ENCODE results near the gene GALNT14. TPM values are rescaled to one million over a fixed set of nuclear protein-coding genes. Genes with fewer than 3 reads are reported as not detected.
A peak's percentile ranks its signal among the peaks of the same experiment; 100 is the strongest.

Gene GALNT14
- total and polyA plus RNA-seq, 8 donors, result 1.9 to 9.1 (median 2.8) TPM

- H3K27ac ChIP-seq, result no peak overlapping the region
- ATAC-seq (peak in 2 of 4 donors; percentile 30 to 77), DNase-seq (peak in 1 of 6 donors; percentile 9), FAIRE-seq (no peak)
- H3K4me3 ChIP-seq, result no peak overlapping the region
- intact Hi-C loops (cut with DNase I), result no loop called here
- H3K27me3 ChIP-seq, result no peaks in the 10 kb centered on the region
- H3K4me1 ChIP-seq, result no peaks in the 10 kb centered on the region
- 57 to 61% methylated on average over 7 of the region's 7 CpGs for WGBS, 2 donors
- no peaks in the 10 kb centered on the region for H3K36me3 ChIP-seq
- no peak for TF ChIP-seq CTCF (IDR thresholded peaks at IDR 0.05)
- H3K9me3 ChIP-seq, result no peaks in the 10 kb centered on the region
Measured at GRCh38 chr2:31075431-31075830, 62.8 kb downstream of the GALNT14 start.

- H3K4me1 ChIP-seq, result no peaks in the 10 kb centered on the region
- no peak for ATAC-seq
- H3K27me3 ChIP-seq, result no peaks in the 10 kb centered on the region
- no peak for TF ChIP-seq CTCF (IDR thresholded peaks at IDR 0.05)
- FAIRE-seq, result no peak
- no peak overlapping the region for H3K27ac ChIP-seq
- no peaks in the 10 kb centered on the region for H3K36me3 ChIP-seq
- intact Hi-C loops (cut with DNase I), result no loop called here
- WGBS, 2 donors, result 67 to 79% methylated on average over 6 of the region's 6 CpGs
- H3K4me3 ChIP-seq, result no peak overlapping the region
- DNase-seq, result no peak
- H3K9me3 ChIP-seq, result no peaks in the 10 kb centered on the region
Measured at GRCh38 chr2:31071741-31072140, 66.5 kb downstream of the GALNT14 start.

- Histone ChIP-seq H3K27me3 (no peaks in the 10 kb centered on the region), H3K36me3 (no peaks in the 10 kb centered on the region), H3K27ac (no peak overlapping the region), H3K9me3 (no peaks in the 10 kb centered on the region), H3K4me1 (no peaks in the 10 kb centered on the region), H3K4me3 (no peak overlapping the region)
- FAIRE-seq, result no peak
- intact Hi-C loops (cut with DNase I), result no loop called here
- no peak for DNase-seq
- peak in 2 of 4 donors; percentile 24 to 44 for ATAC-seq
- 63 to 72% methylated on average over 8 of the region's 8 CpGs for WGBS, 2 donors
- no peak for TF ChIP-seq CTCF (IDR thresholded peaks at IDR 0.05)
Measured at GRCh38 chr2:31070339-31071125, 67.7 kb downstream of the GALNT14 start.

GRCh38 chr2:31069643-31070325, 68.5 kb downstream of the GALNT14 start:
- intact Hi-C loops (cut with DNase I), result no loop called here
- H3K27ac ChIP-seq, result no peak overlapping the region
- no peak overlapping the region for H3K4me3 ChIP-seq
- WGBS, 2 donors, result 50 to 58% methylated on average over 12 of the region's 12 CpGs
- no peaks in the 10 kb centered on the region for H3K9me3 ChIP-seq
- no peaks in the 10 kb centered on the region for H3K27me3 ChIP-seq
- H3K36me3 ChIP-seq, result no peaks in the 10 kb centered on the region
- ATAC-seq (no peak), FAIRE-seq (no peak), DNase-seq (no peak)
- TF ChIP-seq CTCF (IDR thresholded peaks at IDR 0.05), result no peak
- no peaks in the 10 kb centered on the region for H3K4me1 ChIP-seq

- H3K36me3 ChIP-seq, result no peaks in the 10 kb centered on the region
- WGBS, 2 donors, result 50 to 67% methylated on average over 8 of the region's 8 CpGs
- DNase-seq (no peak), ATAC-seq (no peak), FAIRE-seq (no peak)
- no peak overlapping the region for H3K27ac ChIP-seq
- intact Hi-C loops (cut with DNase I), result no loop called here
- TF ChIP-seq CTCF (IDR thresholded peaks at IDR 0.05), result no peak
- H3K4me1 ChIP-seq, result no peaks in the 10 kb centered on the region
- H3K9me3 ChIP-seq, result no peaks in the 10 kb centered on the region
- H3K27me3 ChIP-seq, result no peaks in the 10 kb centered on the region
- H3K4me3 ChIP-seq, result no peak overlapping the region
Measured at GRCh38 chr2:31067259-31067658, 71.0 kb downstream of the GALNT14 start.
